ENCODE measurements around the gene DCST2. TPM values are rescaled to one million over a fixed set of nuclear protein-coding genes. Genes with fewer than 3 reads are reported as not detected.

Gene DCST2
- total RNA-seq, 1 experiment from 2014 or later, result 0.21 TPM

GRCh38 chr1:155050560-155051341, 17.2 kb upstream of the DCST2 start, which contains the start of gene ADAM15:
ADAM15 (plus strand) TSS chr1:155051316; CDS start chr1:155051387, 71 bp downstream.
- Histone ChIP-seq H3K27ac (ENCODE audit: low read depth, low read length, poor library complexity, severe bottlenecking) (peak within 1 kb of the TSS; percentile 47), H3K4me1 (ENCODE audit: insufficient read depth, low read length, poor library complexity, severe bottlenecking) (peaks cover 20% of the 10 kb centered on the region), H3K27me3 (replicated peaks; ENCODE audit: insufficient read depth, low read depth, low read length, poor library complexity) (no peaks in the 10 kb centered on the region), H3K4me3 (ENCODE audit: low read depth, low read length, poor library complexity, severe bottlenecking) (peak within 1 kb of the TSS; percentile 89), H3K36me3 (ENCODE audit: insufficient read depth, low read length, poor library complexity, severe bottlenecking) (no peaks in the 10 kb centered on the region), H3K9me3 (ENCODE audit: low read depth, low read length, poor library complexity, severe bottlenecking) (no peaks in the 10 kb centered on the region)
- peak; percentile 80 for DNase-seq (ENCODE audit: low spot score)
- TF ChIP-seq CTCF (conservative IDR thresholded peaks at IDR 0.05; ENCODE audit: low read depth, low read length) (peak; percentile 98), EZH2 (IDR thresholded peaks at IDR 0.05; ENCODE audit: borderline replicate concordance, low read depth, low read length, poor library complexity, severe bottlenecking) (no peak)
- CTCF ChIA-PET, result interaction anchor here (0.6 to 1.4 kb wide), 13 partner anchors 11 to 571 kb away, joined by 3 to 10 read pairs (median 5); partner anchors contain the start of gene SHC1
- intact Hi-C loops (cut with micrococcal nuclease; ENCODE audit: unreplicated experiment), result no loop called here
- no TSS peak for BruUV-seq (replicated peaks)
- POLR2A ChIA-PET (ENCODE audit: low non-redundant PET), result interaction anchor here (0.5 kb wide), 1 partner anchor 52 kb away, joined by 4 read pairs; no protein-coding TSS in a partner anchor

- Histone ChIP-seq H3K27ac (ENCODE audit: low read depth, low read length, poor library complexity, severe bottlenecking) (peak overlapping the region; percentile 47), H3K36me3 (ENCODE audit: insufficient read depth, low read length, poor library complexity, severe bottlenecking) (no peaks in the 10 kb centered on the region), H3K9me3 (ENCODE audit: low read depth, low read length, poor library complexity, severe bottlenecking) (no peaks in the 10 kb centered on the region), H3K27me3 (replicated peaks; ENCODE audit: insufficient read depth, low read depth, low read length, poor library complexity) (no peaks in the 10 kb centered on the region), H3K4me1 (ENCODE audit: insufficient read depth, low read length, poor library complexity, severe bottlenecking) (peaks cover 20% of the 10 kb centered on the region), H3K4me3 (ENCODE audit: low read depth, low read length, poor library complexity, severe bottlenecking) (peak overlapping the region; percentile 89)
- BruUV-seq (replicated peaks), result no TSS peak
- POLR2A ChIA-PET (ENCODE audit: low non-redundant PET), result interaction anchor here (0.5 kb wide), 1 partner anchor 51 kb away, joined by 4 read pairs; no protein-coding TSS in a partner anchor
- CTCF ChIA-PET, result interaction anchor here (1.0 to 1.4 kb wide), 2 partner anchors 33 to 50 kb away, joined by 7 to 10 read pairs; no protein-coding TSS in a partner anchor
- intact Hi-C loops (cut with micrococcal nuclease; ENCODE audit: unreplicated experiment), result no loop called here
- TF ChIP-seq EZH2 (IDR thresholded peaks at IDR 0.05; ENCODE audit: borderline replicate concordance, low read depth, low read length, poor library complexity, severe bottlenecking) (no peak), CTCF (conservative IDR thresholded peaks at IDR 0.05; ENCODE audit: low read depth, low read length) (no peak)
- DNase-seq (ENCODE audit: low spot score), result peak; percentile 39
Observed at GRCh38 chr1:155049651-155050559, 16.3 kb upstream of the DCST2 start.
